AG08395 (cell line): ENCODE results near the gene ORAI2.
"Not testable (repeated sequence)": the region's sequence is repeated elsewhere in the genome, so short reads cannot be mapped to it uniquely, and the experiment has no call there.

Source experiments
- DNase-seq: peaks from one replicate; pipeline ENCODE4 v3.0.0; 2012; ENCODE audit warnings: mixed read lengths, low spot score

ORAI2 gene

GRCh38 chr7:102433219-102434038 lies at the start of gene ORAI2:
Gene ORAI2, plus strand, starts transcription at chr7:102433575. Its CDS starts 5,382 bp downstream, at chr7:102438957.
- DNase-seq: peak; percentile 93

GRCh38 chr7:102387064-102387463 lies 46.3 kb upstream of the ORAI2 start:
- DNase-seq: no peak

- no peak for DNase-seq
Measured at GRCh38 chr7:102389810-102390209, 43.6 kb upstream of the ORAI2 start.

GRCh38 chr7:102390697-102391484 lies 42.5 kb upstream of the ORAI2 start:
- peak; percentile 87 for DNase-seq

GRCh38 chr7:102392330-102392729 lies 41.0 kb upstream of the ORAI2 start:
- DNase-seq: no peak

GRCh38 chr7:102393467-102393866 lies 39.9 kb upstream of the ORAI2 start:
- DNase-seq: no peak

- DNase-seq: no peak
Measured at GRCh38 chr7:102395592-102395872, 37.8 kb upstream of the ORAI2 start.

GRCh38 chr7:102395873-102396709 lies 37.3 kb upstream of the ORAI2 start, which contains the start of gene PRKRIP1:
Gene PRKRIP1, plus strand, starts transcription at chr7:102396363. Its CDS starts 49 bp downstream, at chr7:102396412.
- DNase-seq: peak; percentile 91

- no peak for DNase-seq
Measured at GRCh38 chr7:102396710-102397019, 36.7 kb upstream of the ORAI2 start.

GRCh38 chr7:102398543-102398942 lies 34.8 kb upstream of the ORAI2 start:
- DNase-seq: no peak

GRCh38 chr7:102400360-102400759 lies 33.0 kb upstream of the ORAI2 start:
- DNase-seq: no peak

GRCh38 chr7:102403563-102403962 lies 29.8 kb upstream of the ORAI2 start:
- DNase-seq: no peak

- DNase-seq: peak; percentile 82
Measured at GRCh38 chr7:102404005-102404861, 29.1 kb upstream of the ORAI2 start.

- not testable (repeated sequence) for DNase-seq
Measured at GRCh38 chr7:102404862-102405188, 28.6 kb upstream of the ORAI2 start.

- DNase-seq: no peak
Measured at GRCh38 chr7:102407910-102408309, 25.5 kb upstream of the ORAI2 start.

GRCh38 chr7:102408530-102408929 lies 24.8 kb upstream of the ORAI2 start:
- not testable (repeated sequence) for DNase-seq

- DNase-seq: no peak
Measured at GRCh38 chr7:102409340-102409739, 24.0 kb upstream of the ORAI2 start.

- DNase-seq: no peak
Measured at GRCh38 chr7:102410123-102410522, 23.3 kb upstream of the ORAI2 start.

GRCh38 chr7:102410918-102411317 lies 22.5 kb upstream of the ORAI2 start:
- DNase-seq: no peak

GRCh38 chr7:102412548-102412947 lies 20.8 kb upstream of the ORAI2 start:
- DNase-seq: peak; percentile 63

- no peak for DNase-seq
Measured at GRCh38 chr7:102413091-102413490, 20.3 kb upstream of the ORAI2 start.

- DNase-seq: no peak
Measured at GRCh38 chr7:102413611-102414010, 19.8 kb upstream of the ORAI2 start.
